Neural cell (in vitro differentiated cells): Measurements from ENCODE around the gene SETD4. TPM values are rescaled to one million over a fixed set of nuclear protein-coding genes. Genes with fewer than 3 reads are reported as not detected.

Source experiments
- H2AFZ ChIP-seq: fragments of 200-600, 300-800 bp; sonication (generic), shearing (Covaris generic); 2 replicates; pipeline ENCODE4 v1.6.0; 2014; ENCODE audit warnings: low read depth, mild to moderate bottlenecking, antibody characterized with exemption, low read length, moderate library complexity
- H3F3A ChIP-seq: fragments of 200-600 bp; shearing (Covaris generic); 2 replicates; pipeline ENCODE4 v1.6.1; 2016; ENCODE audit warnings: mild to moderate bottlenecking, moderate library complexity, mixed read lengths, antibody characterized with exemption, low read length; ENCODE audit not compliant: insufficient read depth, poor library complexity, severe bottlenecking
- H3K27ac ChIP-seq: fragments of 200-600, 300-800 bp; sonication (generic), shearing (Covaris generic); 2 replicates; pipeline ENCODE4 v1.5.1; 2014; ENCODE audit warnings: mild to moderate bottlenecking, low read length, moderate library complexity
- H3K27me3 ChIP-seq: fragments of 300-800, 200-600 bp; sonication (generic), shearing (Covaris generic); 2 replicates; pipeline ENCODE4 v1.6.0; 2014; ENCODE audit warnings: mild to moderate bottlenecking, low read depth, low read length, moderate library complexity; ENCODE audit not compliant: insufficient read depth
- H3K36me3 ChIP-seq: fragments of 300-800, 200-600 bp; sonication (generic), shearing (Covaris generic); 2 replicates; pipeline ENCODE4 v1.5.1; 2014; ENCODE audit warnings: mild to moderate bottlenecking, antibody characterized with exemption, low read length, moderate library complexity; ENCODE audit not compliant: insufficient read depth
- H3K4me2 ChIP-seq: fragments of 300-800, 200-600 bp; sonication (generic), shearing (Covaris generic); 2 replicates; pipeline ENCODE4 v1.6.0; 2014; ENCODE audit warnings: mild to moderate bottlenecking, low read length
- H3K4me3 ChIP-seq: fragments of 300-800, 200-600 bp; sonication (generic), shearing (Covaris generic); 2 replicates; pipeline ENCODE4 v1.5.1; 2014; ENCODE audit warnings: mild to moderate bottlenecking, low read length, moderate library complexity
- H3K79me2 ChIP-seq: fragments of 200-600 bp; shearing (Covaris generic); replicated peaks from 2 replicates; pipeline ENCODE4 v1.6.0; 2014; ENCODE audit warnings: mild to moderate bottlenecking, low read length, moderate library complexity; ENCODE audit not compliant: insufficient read depth
- H3K9ac ChIP-seq: fragments of 300-800, 200-600 bp; sonication (generic), shearing (Covaris generic); 2 replicates; pipeline ENCODE4 v1.6.1; 2016; ENCODE audit warnings: mild to moderate bottlenecking, low read length, mixed read lengths
- H3K9me2 ChIP-seq: fragments of 200-600 bp; shearing (Covaris generic); 2 replicates; pipeline ENCODE4 v1.6.1; 2016; ENCODE audit warnings: mild to moderate bottlenecking, low read length, mixed read lengths; ENCODE audit not compliant: insufficient read depth
- H3K9me3 ChIP-seq: fragments of 200-600, 300-800 bp; sonication (generic), shearing (Covaris generic); 2 replicates; pipeline ENCODE4 v1.6.1; 2016; ENCODE audit warnings: mild to moderate bottlenecking, mixed run types, low read length, moderate library complexity, mixed read lengths
- H4K20me1 ChIP-seq: fragments of 200-600 bp; shearing (Covaris generic); 2 replicates; pipeline ENCODE4 v1.6.1; 2016; ENCODE audit warnings: mild to moderate bottlenecking, mixed run types; ENCODE audit not compliant: insufficient read depth
- CTCF ChIP-seq: fragments of 450-650 bp; IDR thresholded peaks from 2 replicates; pipeline ENCODE4 v1.5.1; 2014; ENCODE audit warnings: antibody characterized with exemption, mild to moderate bottlenecking, moderate library complexity; ENCODE audit not compliant: poor library complexity, severe bottlenecking
- EP300 ChIP-seq: fragments of 450-650 bp; conservative IDR thresholded peaks from 2 replicates; pipeline ENCODE4 v1.6.1; 2014; ENCODE audit warnings: antibody characterized with exemption, mild to moderate bottlenecking, moderate library complexity; ENCODE audit not compliant: poor library complexity, severe bottlenecking
- EZH2 ChIP-seq: fragments of 200-600, 300-800 bp; shearing (Covaris generic), sonication (generic); IDR thresholded peaks from 2 replicates; pipeline ENCODE4 v1.6.1; 2014; ENCODE audit warnings: antibody characterized with exemption, low read length, borderline replicate concordance, mild to moderate bottlenecking; ENCODE audit not compliant: insufficient read depth, poor library complexity, severe bottlenecking
- MXI1 ChIP-seq: fragments of 450-650 bp; conservative IDR thresholded peaks from 2 replicates; pipeline ENCODE4 v1.6.1; 2014; ENCODE audit warnings: antibody characterized with exemption, mild to moderate bottlenecking; ENCODE audit not compliant: poor library complexity, severe bottlenecking
- POLR2AphosphoS5 ChIP-seq: IDR thresholded peaks from 2 replicates; pipeline ENCODE4 v1.6.1; 2012
- RAD21 ChIP-seq: fragments of 450-650 bp; conservative IDR thresholded peaks from 2 replicates; pipeline ENCODE4 v1.6.1; 2014; ENCODE audit warnings: antibody characterized with exemption, mild to moderate bottlenecking, moderate library complexity
- REST ChIP-seq: IDR thresholded peaks from 2 replicates; pipeline ENCODE4 v1.6.1; 2012; ENCODE audit warnings: borderline replicate concordance
- SMC3 ChIP-seq: fragments of 450-650 bp; conservative IDR thresholded peaks from 2 replicates; pipeline ENCODE4 v1.6.1; 2014; ENCODE audit warnings: antibody characterized with exemption, mild to moderate bottlenecking, moderate library complexity; ENCODE audit not compliant: poor library complexity
- TAF1 ChIP-seq: IDR thresholded peaks from 2 replicates; pipeline ENCODE4 v1.6.1; 2012; ENCODE audit warnings: low read depth
- polyA plus RNA-seq: library from polyadenylated mRNA; depleted of rRNA; stranded (reverse); fragments of >200 nt; gene quantifications from 2 replicates; pipeline ENCODE4 v1.2.3, GENCODE V29; 2014

Gene SETD4
- polyA plus RNA-seq, 1 donor from 2014 or later = 64.4 TPM

GRCh38 chr21:36096398-36097290 is 36.3 kb upstream of the SETD4 start:
- no peak for TF ChIP-seq REST
- TF ChIP-seq RAD21 = no peak
- no peak for TF ChIP-seq EP300
- TF ChIP-seq SMC3 = no peak
- TF ChIP-seq EZH2 = no peak
- Histone ChIP-seq H3K27ac (no peak overlapping the region), H3K36me3 (no peaks in the 10 kb centered on the region), H3K9me3 (no peaks in the 10 kb centered on the region), H3K4me2 (no peak overlapping the region), H4K20me1 (no peaks in the 10 kb centered on the region), H3F3A (no peaks in the 10 kb centered on the region), H2AFZ (no peak overlapping the region), H3K9ac (no peak overlapping the region), H3K4me3 (no peak overlapping the region), H3K27me3 (no peaks in the 10 kb centered on the region), H3K9me2 (no peaks in the 10 kb centered on the region), H3K79me2 (no peaks in the 10 kb centered on the region)

- Histone ChIP-seq H2AFZ (no peak overlapping the region), H3K9me3 (no peaks in the 10 kb centered on the region), H3K79me2 (no peaks in the 10 kb centered on the region), H3F3A (no peaks in the 10 kb centered on the region), H3K4me3 (no peak overlapping the region), H3K9ac (no peak overlapping the region), H4K20me1 (no peaks in the 10 kb centered on the region), H3K27ac (no peak overlapping the region), H3K4me2 (no peak overlapping the region), H3K27me3 (no peaks in the 10 kb centered on the region), H3K9me2 (no peaks in the 10 kb centered on the region), H3K36me3 (no peaks in the 10 kb centered on the region)
- TF ChIP-seq POLR2AphosphoS5 = no peak
- TF ChIP-seq TAF1 = no peak
- TF ChIP-seq CTCF = no peak
- no peak for TF ChIP-seq RAD21
- TF ChIP-seq SMC3 = no peak
- no peak for TF ChIP-seq EP300
- TF ChIP-seq REST = no peak
- TF ChIP-seq MXI1 = no peak
- TF ChIP-seq EZH2 = no peak
Measured at GRCh38 chr21:36093512-36093911, 33.2 kb upstream of the SETD4 start.
